NCI-H1417 treated with DMSO at 0.1 percent for 48 hours (cell line): ENCODE results near the gene TRIO.

Experiments
- DNase-seq: peaks from one replicate; lab custom pipeline; 2025; lab: John Stamatoyannopoulos, UW

TRIO gene

DNA sequence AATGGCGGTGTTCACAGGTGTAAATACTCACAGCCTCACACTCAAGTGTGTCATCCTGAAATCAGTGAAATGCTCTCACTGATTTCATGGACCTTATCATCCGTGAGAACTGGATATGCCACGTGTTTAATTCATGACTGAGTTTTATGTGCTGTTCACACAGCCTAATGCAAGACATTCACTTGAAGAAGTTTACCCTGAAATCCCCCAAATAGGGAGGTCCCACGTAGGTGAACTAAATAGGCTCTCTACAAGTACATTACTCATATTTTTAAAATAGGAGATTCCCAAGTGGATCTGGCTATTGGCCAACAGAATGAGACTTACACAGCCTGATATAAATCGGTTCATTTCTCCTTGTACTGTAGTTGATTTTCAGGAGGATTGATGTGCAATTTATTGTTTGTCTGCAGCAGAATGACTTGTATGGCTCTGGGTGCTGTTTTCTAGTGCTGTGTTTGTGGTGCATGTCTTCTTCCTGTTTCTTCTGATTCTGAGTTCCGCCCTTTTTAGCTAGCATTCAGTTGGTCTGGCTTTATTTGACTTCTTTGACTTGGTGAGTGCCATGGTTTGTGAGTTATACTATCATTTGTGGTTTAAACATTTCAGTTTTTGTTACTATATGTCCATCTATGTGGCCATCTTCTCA, 25.1 kb downstream of the TRIO start:
- no peak for DNase-seq

DNA sequence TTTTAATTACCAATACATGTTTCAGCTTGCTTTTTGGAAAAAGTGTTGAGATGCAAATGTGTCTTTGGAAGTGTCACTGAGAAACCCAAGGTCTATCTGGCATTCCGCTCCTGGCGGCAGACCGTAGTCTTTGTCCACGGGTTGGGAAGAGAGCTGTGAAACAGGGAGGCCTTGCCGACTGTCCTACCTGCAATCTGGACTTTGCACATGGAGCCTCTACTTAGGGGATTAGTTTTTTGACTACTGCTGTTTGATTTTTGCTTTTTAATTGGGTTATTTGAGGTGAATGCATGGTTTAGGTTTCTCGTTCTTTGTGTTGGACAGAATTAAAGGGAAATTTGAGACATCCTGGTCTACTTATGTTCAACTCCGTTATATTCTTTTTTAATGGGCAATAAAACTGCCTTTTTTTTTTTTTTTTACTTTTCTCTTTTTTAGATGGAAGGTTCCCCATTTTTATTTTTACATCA, 25.7 kb downstream of the TRIO start:
- DNase-seq = no peak

DNA sequence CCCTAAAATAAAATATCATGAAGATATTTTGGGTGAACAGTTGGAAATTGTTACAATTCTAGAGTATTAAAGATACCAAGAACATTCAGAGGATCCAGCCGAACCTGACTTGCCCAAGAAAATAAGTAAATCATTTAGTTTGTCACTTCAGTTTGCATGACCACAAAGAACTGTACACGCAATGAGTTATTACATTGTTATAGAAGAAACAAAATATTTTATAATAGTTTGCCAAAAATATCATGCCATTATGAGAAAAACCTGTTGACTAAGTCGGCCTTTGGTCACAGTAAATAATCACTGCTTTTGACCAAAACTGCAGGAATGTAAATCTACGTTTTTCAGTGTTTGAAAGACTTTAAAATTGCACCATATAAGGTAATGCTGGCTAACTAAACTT, 27.9 kb downstream of the TRIO start:
- no peak for DNase-seq

DNA sequence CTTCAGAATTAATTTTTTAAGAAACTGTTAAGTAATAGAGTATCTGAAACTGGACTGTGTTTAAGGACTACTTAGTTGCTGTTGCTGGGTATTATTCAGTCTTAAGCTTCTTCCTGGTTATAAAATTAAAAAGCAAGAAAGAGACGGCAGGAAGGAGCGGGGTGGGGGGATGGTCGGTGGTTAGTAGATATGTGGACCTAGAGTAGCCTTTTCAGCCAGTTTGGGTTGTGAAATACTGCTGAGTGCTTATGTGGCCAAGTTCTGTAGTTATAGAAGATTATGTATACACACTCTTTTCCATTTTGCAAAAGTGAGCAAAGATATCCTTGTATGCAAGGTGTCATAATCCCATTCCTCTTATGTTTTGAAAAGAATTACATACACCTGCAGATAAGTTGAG, 28.5 kb downstream of the TRIO start:
- no peak for DNase-seq

DNA sequence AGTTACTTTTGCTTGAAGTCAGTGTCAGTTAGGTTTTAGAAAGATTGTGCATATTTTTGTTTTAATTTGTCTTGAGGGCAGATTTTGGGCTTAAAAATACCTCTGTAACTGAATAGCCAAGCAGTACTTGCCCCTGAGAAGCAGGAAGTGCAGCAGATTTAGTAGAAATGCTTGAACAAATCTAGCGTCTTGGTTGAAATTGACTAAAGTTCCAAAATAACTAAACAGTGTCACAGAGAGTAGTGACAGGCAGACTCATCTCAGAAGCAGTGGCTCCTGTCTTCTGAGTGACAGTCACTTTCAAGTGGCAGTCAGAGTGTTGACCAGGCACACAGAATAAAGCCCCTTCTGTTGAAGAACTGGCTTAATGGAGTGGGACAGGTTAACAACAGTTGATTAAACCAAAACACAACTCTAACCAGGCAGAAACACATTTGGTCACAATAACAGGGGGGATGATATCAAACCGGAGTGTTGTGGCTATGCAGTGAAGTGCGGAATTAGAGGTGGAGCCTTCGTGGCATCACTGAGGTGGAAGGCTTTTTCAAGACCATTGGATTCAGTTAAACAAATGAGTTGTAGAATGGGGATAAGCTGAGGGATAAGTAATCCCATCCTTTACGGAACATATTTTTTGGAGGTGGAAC, 29.1 kb downstream of the TRIO start:
- DNase-seq = no peak

DNA sequence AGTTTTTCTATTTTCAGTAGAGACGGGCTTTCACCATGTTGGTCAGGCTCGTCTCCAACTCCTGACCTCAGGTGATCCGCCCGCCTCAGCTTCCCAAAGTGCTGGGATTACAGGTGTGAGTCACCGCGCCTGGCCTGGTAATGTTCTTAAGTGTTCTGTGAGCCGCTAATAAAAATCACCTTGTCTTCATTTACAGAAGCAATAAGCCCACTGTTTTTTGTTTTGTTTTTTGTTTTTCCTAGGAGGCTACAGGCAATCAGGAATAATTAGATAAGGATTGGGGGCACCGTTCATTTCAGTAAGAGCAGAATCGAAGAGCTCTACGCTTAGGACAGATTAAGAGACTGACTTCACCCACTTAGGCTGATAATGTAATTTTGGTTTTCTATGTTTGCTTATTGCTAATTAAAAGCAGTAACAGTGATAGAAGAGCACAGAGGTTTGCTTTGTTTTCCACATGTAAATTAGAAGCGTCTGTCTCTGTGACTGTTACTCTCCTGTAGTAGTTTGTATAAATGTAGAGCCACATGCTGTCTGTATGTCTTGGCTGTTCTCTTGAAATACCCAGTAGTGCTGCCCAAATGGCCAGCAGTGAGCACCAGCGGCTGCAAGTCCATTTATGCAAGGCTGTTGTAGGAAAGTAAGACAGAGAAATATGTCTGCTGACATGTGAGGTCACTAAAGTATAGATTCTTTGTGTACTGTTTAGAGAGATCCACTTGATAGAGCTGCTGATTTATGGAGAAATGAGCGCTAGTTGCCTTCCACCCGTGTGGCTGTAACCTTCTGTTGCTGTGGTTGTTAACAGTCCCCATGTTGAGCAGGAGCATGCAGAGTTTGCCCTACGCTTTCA, 30.5 kb downstream of the TRIO start:
- no peak for DNase-seq

DNA sequence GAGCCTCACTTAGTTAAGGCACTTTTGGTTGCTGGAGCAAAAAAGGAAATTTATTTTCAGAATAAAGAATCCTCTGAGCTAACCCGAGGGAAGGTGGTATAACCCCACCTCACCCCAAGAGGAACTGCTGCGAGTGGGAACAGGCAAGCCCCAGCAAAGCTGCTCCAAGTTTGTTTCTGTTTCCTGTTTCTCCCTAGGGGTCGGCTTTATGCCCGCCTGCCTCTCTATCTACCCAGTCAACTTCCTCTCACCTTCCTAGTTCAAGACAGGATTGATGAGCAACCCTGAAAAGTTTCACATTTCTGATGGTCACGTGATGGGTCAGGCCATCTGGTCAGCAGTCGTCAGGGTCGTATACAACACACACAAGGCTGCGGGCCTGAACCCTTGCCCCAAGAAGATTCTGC, 31.1 kb downstream of the TRIO start:
- no peak for DNase-seq

DNA sequence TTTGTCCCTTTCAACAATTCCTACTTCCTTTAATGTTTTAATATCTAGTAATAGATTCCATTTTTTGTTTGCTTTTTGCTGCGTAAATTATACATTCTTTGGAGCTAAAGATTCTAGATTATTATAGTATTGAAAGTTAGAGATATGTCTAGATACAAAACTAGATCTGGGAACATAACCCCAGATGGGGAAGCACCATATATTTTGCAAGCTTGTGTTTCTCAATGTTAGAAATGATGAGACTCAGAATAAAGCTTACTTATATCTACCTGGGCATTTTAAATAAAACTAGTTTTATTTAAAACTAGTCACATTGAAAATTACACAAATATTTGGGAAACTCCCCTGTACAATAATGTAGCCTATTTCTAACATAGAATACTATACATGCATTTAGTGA, 32.2 kb downstream of the TRIO start:
- DNase-seq = no peak

DNA sequence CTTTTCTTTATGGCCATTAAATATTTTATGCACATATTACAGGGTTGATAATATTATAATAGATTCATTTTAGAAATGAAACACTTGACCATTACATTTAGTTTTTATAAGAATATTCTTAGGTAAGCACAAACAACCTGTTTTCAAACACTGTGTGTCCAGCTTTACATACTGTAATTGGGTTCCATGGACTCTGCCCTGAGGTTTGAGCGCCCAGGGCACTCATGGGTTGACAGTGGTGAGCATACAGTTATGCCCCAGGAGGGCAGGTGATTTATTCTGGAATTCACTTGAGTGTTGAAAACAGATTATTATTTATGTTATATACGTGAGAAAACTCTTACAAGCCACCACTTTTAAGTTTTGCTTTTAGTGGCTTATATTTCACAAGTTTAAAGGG, 33.7 kb downstream of the TRIO start:
- DNase-seq = no peak

DNA sequence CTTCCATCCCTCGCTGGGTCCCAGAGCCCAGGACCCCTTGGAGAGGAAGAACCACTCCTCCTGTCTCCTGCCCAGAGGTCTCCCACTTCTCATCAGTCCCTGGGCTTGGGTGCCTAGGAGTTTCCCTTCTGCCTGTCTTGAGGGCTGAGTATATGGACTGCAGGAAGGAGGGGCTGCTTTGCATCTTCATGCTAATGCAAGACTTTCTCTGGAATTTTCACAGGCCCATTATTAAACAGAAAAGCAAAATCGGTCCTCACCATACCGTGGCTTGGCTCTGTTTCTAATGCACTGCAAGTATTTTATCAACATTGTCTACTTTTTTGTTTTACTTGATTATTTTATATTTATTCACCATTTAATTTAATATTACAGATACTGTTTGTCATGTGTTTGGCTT, 34.5 kb downstream of the TRIO start:
- DNase-seq = no peak

DNA sequence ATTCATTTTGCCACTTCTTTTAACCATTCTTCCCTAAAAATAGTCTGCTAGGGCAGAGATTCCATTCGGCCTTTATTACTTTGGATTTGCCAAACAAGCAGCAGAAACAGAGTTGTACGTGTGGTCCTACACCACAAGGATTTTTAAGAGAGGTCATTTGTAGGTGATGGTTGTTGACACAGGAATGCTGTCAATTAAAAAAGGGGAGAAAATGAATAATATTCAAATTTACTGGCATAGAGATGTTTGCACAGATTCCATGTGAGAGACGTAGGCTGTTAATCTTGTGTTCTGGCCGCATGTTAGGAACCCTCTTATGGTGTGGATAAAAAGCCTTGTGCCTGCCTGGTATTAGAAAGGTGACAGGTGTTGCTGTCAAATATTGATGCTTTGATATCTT, 34.9 kb downstream of the TRIO start:
- DNase-seq = no peak

DNA sequence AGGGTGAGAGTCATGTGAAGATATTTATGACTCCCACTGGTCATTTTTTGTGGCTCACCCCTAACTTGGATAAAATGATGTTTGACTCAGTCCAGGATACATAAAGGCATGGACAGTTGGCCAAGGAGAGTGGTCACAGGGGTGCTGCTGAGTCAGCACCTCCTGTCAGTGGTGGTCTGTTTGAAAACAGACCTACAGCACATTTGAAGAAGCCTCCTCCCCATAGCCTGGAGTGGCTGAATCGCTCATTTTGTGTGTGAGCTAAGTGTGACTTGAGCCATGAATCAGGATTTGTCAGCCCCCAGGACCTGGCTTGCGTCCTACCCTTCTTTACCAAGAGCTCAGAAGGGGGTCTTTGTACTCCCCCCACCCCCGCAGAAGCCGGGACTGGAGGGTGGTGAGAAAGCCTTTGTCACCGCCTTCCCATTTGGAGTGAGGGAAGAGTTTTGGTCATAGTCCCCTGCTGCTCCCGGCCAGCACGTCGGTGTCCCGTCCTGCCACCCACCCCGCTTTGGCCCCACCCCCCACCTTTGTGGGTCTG, 35.6 kb downstream of the TRIO start:
- no peak for DNase-seq

DNA sequence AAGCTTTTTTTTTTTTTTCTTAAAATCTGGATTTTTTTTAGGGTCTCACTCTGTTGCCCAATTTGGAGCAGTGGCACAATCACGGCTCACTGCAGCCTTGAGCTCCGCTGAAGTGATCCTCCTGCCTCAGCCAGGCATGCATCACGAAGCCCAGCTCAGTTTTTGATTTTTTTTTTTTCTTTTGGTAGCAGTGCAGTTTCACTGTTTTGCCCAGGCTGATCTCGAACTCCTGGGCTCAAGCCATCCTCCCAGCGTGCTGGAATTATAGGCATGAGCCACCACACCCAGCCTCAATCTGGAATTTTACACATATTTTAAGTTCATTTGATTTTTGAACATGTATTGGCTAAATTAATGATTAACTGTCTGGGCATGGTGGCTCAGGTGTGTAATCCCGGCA, 36.3 kb downstream of the TRIO start:
- no peak for DNase-seq

DNA sequence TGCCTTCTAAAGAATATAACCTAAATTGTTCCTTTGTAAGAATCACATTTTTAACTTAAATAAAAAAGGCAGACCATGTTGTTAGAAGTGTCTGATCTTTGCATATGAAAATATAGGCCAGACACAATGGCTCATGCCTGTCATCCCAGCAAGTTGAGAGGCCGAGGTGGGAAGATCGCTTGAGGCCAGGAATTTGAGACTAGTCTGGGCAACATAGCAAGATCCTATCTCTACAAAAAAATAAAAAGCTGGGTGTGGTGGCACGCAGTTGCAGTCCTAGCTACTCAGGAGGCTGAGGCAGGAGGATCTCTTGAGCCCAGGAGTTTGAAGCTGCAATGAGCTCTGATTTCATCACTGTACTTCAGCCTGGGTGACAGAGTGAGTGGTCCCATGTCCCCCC, 37.3 kb downstream of the TRIO start:
- DNase-seq = no peak

DNA sequence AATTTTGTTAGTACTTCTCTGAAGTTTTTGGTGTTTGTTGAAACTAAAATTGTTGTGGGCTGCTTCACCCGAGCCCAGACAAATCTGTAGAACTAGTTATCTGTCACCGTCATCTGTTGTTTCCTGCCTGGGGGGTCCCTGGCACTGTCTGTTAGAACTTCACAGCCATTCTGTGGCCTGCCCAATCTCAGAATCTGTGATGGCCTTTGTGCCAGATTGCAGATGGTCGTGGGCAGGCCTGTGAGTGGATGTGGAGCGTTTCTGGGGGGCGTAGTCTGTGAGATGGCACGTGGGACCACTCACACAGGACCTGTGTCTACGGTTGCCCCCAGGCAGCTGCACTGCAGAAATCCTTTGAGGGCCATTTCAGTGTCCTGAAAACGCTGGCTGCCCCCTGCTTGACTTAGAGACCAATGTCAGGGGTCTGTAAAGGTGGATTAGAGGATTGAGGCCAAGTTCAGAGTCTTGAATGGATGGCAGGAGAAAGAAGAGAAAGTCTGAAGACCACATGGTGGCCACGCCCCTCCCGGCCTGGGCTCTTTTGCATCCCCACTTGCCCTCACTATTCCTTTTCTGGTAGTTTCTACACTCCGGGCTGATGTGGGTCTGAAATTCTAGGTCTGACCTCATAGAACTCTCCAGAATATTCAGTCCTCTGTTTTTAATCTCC, 38.3 kb downstream of the TRIO start:
- DNase-seq = no peak

DNA sequence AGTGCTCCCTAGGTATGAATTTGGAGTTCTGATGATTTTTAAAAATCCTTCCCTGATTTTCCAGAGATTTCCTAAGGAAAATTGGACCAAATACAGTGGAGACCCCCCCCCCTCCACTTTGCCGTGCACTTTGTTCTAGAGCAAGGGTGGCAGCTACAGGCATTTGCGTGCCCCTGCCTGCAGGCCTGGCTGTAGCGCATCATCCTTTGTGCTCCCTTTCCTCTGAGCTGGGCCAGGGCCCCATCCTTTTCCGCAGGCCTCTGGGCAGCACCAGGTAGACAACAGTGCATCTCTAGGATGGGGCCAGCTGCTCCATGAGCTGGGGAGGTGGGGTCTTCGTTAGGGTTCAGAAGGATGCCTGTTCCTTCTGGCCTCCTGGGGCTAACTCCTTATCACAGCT, 39.6 kb downstream of the TRIO start:
- no peak for DNase-seq

DNA sequence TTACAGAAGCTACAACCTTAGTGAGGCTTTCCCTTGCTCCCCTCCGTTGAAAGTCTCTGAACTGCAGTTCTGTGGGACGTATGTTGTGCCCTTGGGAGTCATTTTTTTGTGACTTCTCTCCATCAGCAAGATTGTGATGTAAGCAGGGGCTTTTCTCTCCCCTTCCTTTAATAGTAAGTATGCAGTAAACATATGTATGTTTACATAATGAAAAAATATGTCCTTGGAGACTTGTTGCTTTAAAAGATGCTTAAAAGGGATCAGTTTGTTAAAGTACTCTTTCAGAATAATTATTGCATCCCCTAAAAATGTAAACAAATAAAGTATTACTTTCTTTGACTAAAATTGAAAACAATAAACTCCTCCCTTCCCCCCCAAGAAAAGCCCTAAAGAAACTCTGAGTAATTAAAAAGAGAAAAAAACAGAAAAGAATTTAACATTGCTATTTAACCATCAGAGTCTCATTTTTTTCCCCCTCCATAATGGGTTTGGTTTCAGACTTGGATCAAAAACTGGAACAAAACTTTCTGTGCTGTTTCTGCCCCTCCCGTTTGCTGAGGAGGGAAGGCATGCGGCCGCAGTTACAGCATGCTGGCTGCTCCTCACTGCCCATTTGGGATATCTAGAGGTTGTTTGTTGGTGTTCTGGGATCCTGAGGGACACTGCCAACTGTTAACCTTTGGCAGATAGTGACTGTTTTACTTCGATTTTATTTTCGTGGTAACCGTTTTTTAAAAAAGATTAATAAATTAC, 40.2 kb downstream of the TRIO start:
- DNase-seq = no peak

DNA sequence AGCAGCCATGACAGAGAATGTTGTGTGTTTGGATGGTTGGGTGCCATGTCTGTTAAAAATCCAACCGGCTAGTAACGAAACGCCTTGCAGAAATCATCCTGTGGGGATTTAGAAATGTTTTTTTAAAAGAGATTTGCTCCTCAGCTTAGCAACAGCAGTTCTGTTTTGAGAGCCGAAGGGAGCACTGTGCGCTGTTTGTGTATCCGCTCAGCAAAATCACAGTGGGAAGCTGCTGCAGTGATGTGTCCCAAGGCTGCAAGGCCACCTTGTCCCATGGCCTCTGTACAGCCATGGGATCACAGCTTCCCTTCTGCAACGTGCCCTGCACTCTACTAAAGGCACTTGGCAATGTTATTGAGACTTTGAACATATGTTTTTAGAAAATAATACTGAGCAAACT, 40.9 kb downstream of the TRIO start:
- DNase-seq = no peak

DNA sequence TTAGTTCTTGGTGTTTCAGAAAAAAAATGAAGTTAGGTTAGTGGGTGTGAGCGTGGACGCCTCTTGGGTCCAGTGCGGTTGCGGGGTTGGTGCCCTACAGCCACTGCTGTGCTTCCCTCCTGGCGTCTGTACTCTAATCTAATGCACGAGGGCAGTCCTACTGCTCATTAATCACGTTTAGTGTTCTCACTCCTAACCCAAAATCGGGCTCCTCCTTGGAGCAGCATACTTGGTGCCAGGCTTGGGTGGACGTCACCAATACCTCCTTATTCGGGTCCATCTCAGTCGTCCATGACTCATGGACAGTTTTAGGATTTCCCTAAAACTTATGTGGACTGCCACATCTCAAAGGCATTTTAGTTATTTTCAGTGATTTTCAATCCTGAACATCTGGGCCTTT, 41.6 kb downstream of the TRIO start:
- DNase-seq = no peak

DNA sequence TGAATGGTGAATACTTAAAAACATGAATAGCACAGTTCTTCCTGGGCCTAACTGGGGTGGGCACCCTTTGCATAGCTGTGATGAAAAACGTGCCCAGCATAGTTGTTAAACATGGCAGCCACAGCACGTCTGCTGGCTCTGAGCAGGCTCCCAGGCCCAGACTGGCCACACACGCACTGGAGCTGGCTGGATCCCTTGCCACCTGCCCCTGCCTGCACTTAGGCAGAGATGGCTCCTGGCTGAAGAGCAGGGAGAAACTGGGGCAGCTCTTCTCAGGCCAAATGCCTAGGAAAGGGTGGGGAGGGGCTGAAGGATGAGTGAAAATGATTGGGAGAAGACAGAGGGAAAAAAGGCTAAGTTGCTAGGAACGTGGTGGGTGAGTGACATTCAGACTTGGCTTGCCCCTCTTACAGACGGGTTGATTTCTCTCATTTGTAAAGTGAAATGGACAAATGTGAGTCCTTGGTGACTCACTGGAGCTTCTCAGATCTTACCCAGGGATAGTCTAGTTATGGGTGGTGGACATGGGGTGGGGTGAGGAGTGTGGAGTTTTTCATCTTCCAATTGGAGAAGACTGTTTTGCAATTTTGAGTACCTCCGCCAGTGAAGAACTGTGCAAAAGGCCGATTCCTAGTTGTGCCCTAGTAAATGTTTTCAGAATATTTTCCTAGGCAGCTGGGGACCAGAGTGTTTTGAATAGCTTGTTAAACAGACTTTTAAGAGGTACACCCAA, 42.4 kb downstream of the TRIO start:
- no peak for DNase-seq
